GM21447 (cell line): Measurements from ENCODE around the gene MRPL38.

Experiments used
- ATAC-seq: cut with Tn5 transposase; IDR thresholded peaks from one replicate; pipeline ENCODE4 v1.9.1; 2021; ENCODE audit not compliant: unreplicated experiment

MRPL38 gene

GRCh38 chr17:75920045-75920560 is 15.4 kb upstream of the MRPL38 start:
- ATAC-seq: no peak

- no peak for ATAC-seq
These were observed 14.9 kb upstream of the MRPL38 start for GRCh38 chr17:75919611-75920010.

GRCh38 chr17:75917917-75918445 is 13.3 kb upstream of the MRPL38 start:
- no peak for ATAC-seq

GRCh38 chr17:75917141-75917916 is 12.6 kb upstream of the MRPL38 start:
- no peak for ATAC-seq

- no peak for ATAC-seq
These were observed 10.6 kb upstream of the MRPL38 start for GRCh38 chr17:75915268-75915667.

- ATAC-seq: no peak
These were observed 10.1 kb upstream of the MRPL38 start for GRCh38 chr17:75914643-75915267.

- ATAC-seq: no peak
These were observed 9.0 kb upstream of the MRPL38 start for GRCh38 chr17:75913537-75914210.

- no peak for ATAC-seq
These were observed 6.0 kb upstream of the MRPL38 start for GRCh38 chr17:75910699-75911098.

GRCh38 chr17:75909812-75910274 is 5.2 kb upstream of the MRPL38 start:
- ATAC-seq: no peak

- no peak for ATAC-seq
These were observed 4.5 kb upstream of the MRPL38 start for GRCh38 chr17:75909051-75909811.

- no peak for ATAC-seq
These were observed 3.5 kb upstream of the MRPL38 start for GRCh38 chr17:75908201-75908600.

GRCh38 chr17:75906143-75906884 is 1.6 kb upstream of the MRPL38 start:
- no peak for ATAC-seq

- no peak for ATAC-seq
These were observed 2.3 kb downstream of the MRPL38 start for GRCh38 chr17:75902406-75902805.

- ATAC-seq: no peak
These were observed 3.0 kb downstream of the MRPL38 start for GRCh38 chr17:75901727-75902126.

- ATAC-seq: no peak
These were observed 3.8 kb downstream of the MRPL38 start for GRCh38 chr17:75900691-75901533.

GRCh38 chr17:75899767-75900468 is 4.8 kb downstream of the MRPL38 start:
- ATAC-seq: no peak

GRCh38 chr17:75899353-75899752 is 5.3 kb downstream of the MRPL38 start:
- no peak for ATAC-seq

GRCh38 chr17:75898791-75899190 is 5.9 kb downstream of the MRPL38 start:
- no peak for ATAC-seq

- no peak for ATAC-seq
These were observed 6.6 kb downstream of the MRPL38 start for GRCh38 chr17:75898065-75898464.
